ENCODE measurements around the gene CCDC97.

DNA sequence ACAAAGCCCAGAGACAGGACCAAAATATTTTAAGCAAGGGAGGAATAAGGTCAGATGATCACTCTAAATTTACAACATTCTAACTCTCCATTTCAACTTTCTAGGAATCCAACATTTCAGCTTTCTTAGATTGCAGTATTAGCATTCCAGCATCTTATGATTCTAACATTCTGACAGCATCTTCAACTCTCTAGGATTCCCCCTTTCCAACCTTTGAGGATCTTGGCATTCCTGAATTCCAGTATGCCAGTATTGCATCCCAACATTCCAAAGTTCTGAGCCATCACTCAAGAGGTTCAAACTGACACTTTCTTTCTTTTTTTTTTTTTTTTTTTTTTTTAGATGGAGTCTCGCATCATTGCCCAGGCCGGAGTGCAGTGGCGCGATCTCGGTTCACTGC, 30.0 kb downstream of the CCDC97 start:
- TF ChIP-seq, protein P1, sequence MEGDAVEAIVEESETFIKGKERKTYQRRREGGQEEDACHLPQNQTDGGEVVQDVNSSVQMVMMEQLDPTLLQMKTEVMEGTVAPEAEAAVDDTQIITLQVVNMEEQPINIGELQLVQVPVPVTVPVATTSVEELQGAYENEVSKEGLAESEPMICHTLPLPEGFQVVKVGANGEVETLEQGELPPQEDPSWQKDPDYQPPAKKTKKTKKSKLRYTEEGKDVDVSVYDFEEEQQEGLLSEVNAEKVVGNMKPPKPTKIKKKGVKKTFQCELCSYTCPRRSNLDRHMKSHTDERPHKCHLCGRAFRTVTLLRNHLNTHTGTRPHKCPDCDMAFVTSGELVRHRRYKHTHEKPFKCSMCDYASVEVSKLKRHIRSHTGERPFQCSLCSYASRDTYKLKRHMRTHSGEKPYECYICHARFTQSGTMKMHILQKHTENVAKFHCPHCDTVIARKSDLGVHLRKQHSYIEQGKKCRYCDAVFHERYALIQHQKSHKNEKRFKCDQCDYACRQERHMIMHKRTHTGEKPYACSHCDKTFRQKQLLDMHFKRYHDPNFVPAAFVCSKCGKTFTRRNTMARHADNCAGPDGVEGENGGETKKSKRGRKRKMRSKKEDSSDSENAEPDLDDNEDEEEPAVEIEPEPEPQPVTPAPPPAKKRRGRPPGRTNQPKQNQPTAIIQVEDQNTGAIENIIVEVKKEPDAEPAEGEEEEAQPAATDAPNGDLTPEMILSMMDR (IDR thresholded peaks at IDR 0.05): no peak
- TF ChIP-seq POLR2A (IDR thresholded peaks at IDR 0.05): no peak
- no peak for TF ChIP-seq POLR2AphosphoS5 (IDR thresholded peaks at IDR 0.05)

Measured in sigmoid colon (tissue), 4 donors.